DOHH2 (cell line): ENCODE results near the gene ABHD13.
"Not testable (repeated sequence)": the region's sequence is repeated elsewhere in the genome, so short reads cannot be mapped to it uniquely, and the experiment has no call there.

Source experiments
- H3F3A ChIP-seq: fragments of 200-600 bp; sonication (generic), shearing (Covaris generic); 2 replicates; pipeline ENCODE4 v1.6.0; 2016; ENCODE audit warnings: antibody characterized with exemption, mild to moderate bottlenecking; ENCODE audit not compliant: control insufficient read depth, insufficient read depth
- H3K27ac ChIP-seq: fragments of 200-600 bp; sonication (generic); 2 replicates; pipeline ENCODE4 v1.5.1; 2014; ENCODE audit warnings: low read depth, mild to moderate bottlenecking, low read length, moderate library complexity
- H3K27me3 ChIP-seq: fragments of 200-600 bp; sonication (generic); 2 replicates; pipeline ENCODE4 v1.6.1; 2014; ENCODE audit warnings: mild to moderate bottlenecking, low read length, mixed read lengths; ENCODE audit not compliant: control insufficient read depth
- H3K36me3 ChIP-seq: fragments of 200-600 bp; sonication (generic); 2 replicates; pipeline ENCODE4 v1.6.1; 2014; ENCODE audit warnings: mild to moderate bottlenecking, low read length, moderate library complexity, mixed read lengths; ENCODE audit not compliant: control insufficient read depth
- H3K4me1 ChIP-seq: fragments of 200-600 bp; sonication (generic); 2 replicates; pipeline ENCODE4 v1.6.1; 2014; ENCODE audit warnings: mild to moderate bottlenecking, low read length, mixed read lengths; ENCODE audit not compliant: control insufficient read depth
- H3K4me2 ChIP-seq: fragments of 200-600 bp; sonication (generic); 2 replicates; pipeline ENCODE4 v1.6.0; 2014; ENCODE audit warnings: mild to moderate bottlenecking, low read length, moderate library complexity
- H3K4me3 ChIP-seq: fragments of 200-600 bp; sonication (generic); 2 replicates; pipeline ENCODE4 v1.5.1; 2014; ENCODE audit warnings: mild to moderate bottlenecking, low read length, mixed read lengths
- H3K79me2 ChIP-seq: fragments of 200-600 bp; sonication (generic); 2 replicates; pipeline ENCODE4 v1.6.1; 2014; ENCODE audit warnings: mild to moderate bottlenecking, low read length, mixed read lengths; ENCODE audit not compliant: control insufficient read depth
- H3K9me2 ChIP-seq: fragments of 200-600 bp; sonication (generic); replicated peaks from 2 replicates; pipeline ENCODE4 v1.6.1; 2014; ENCODE audit warnings: mild to moderate bottlenecking, low read length, mixed read lengths; ENCODE audit not compliant: control insufficient read depth
- H3K9me3 ChIP-seq: fragments of 200-600 bp; sonication (generic); 2 replicates; pipeline ENCODE4 v1.6.1; 2014; ENCODE audit warnings: antibody characterized with exemption, low read length, mixed read lengths; ENCODE audit not compliant: control insufficient read depth, insufficient read depth
- H4K20me1 ChIP-seq: fragments of 200-600 bp; sonication (generic); 2 replicates; pipeline ENCODE4 v1.6.0; 2014; ENCODE audit warnings: low read depth, mild to moderate bottlenecking, antibody characterized with exemption, low read length, moderate library complexity; ENCODE audit not compliant: control insufficient read depth, insufficient read depth
- CTCF ChIP-seq: fragments of 200-600 bp; sonication (generic); IDR thresholded peaks from one replicate; pipeline ENCODE4 v1.5.1; 2014; ENCODE audit warnings: antibody characterized with exemption, mild to moderate bottlenecking, low read depth, low read length; ENCODE audit not compliant: poor library complexity, severe bottlenecking
- EZH2phosphoT487 ChIP-seq: fragments of 200-600 bp; sonication (generic); IDR thresholded peaks from 2 replicates; pipeline ENCODE4 v1.6.1; 2017; ENCODE audit warnings: borderline replicate concordance, mild to moderate bottlenecking, antibody characterized with exemption, low read length, moderate library complexity, mixed read lengths

ABHD13 gene

GRCh38 chr13:108215436-108215835, 2.8 kb upstream of the ABHD13 start, which contains the start of gene LIG4:
LIG4 (minus strand) TSS chr13:108215536; CDS start chr13:108211268, 4,268 bp downstream.
- H3K9me2 ChIP-seq, result no peaks in the 10 kb centered on the region
- peaks cover 31% of the 10 kb centered on the region for H3F3A ChIP-seq
- TF ChIP-seq EZH2phosphoT487 (no peak), CTCF (no peak)
- peaks cover 13% of the 10 kb centered on the region for H3K36me3 ChIP-seq
- H3K4me3 ChIP-seq, result peak within 1 kb of the TSS; percentile 97
- H3K4me1 ChIP-seq, result peaks cover 71% of the 10 kb centered on the region
- H3K4me2 ChIP-seq, result peak within 1 kb of the TSS; percentile 91
- peaks cover 6% of the 10 kb centered on the region for H4K20me1 ChIP-seq
- no peaks in the 10 kb centered on the region for H3K9me3 ChIP-seq
- no peaks in the 10 kb centered on the region for H3K27me3 ChIP-seq
- peaks cover 62% of the 10 kb centered on the region for H3K79me2 ChIP-seq
- peak within 1 kb of the TSS; percentile 84 for H3K27ac ChIP-seq

GRCh38 chr13:108217307-108218043, 717 bp upstream of the ABHD13 start:
- peaks cover 69% of the 10 kb centered on the region for H3K79me2 ChIP-seq
- H3K27ac ChIP-seq, result peak overlapping the region; percentile 72
- H3K27me3 ChIP-seq, H3K36me3 ChIP-seq, H3K9me3 ChIP-seq, H3K9me2 ChIP-seq: not testable (repeated sequence)
- H4K20me1 ChIP-seq, result peaks cover 12% of the 10 kb centered on the region
- peaks cover 29% of the 10 kb centered on the region for H3F3A ChIP-seq
- H3K4me1 ChIP-seq, result peaks cover 57% of the 10 kb centered on the region
- peak overlapping the region; percentile 91 for H3K4me2 ChIP-seq
- peak overlapping the region; percentile 97 for H3K4me3 ChIP-seq

GRCh38 chr13:108220041-108220440, 1.8 kb downstream of the ABHD13 start:
- H3K9me2 ChIP-seq, result no peaks in the 10 kb centered on the region
- H3K36me3 ChIP-seq, result peaks cover 7% of the 10 kb centered on the region
- H3K79me2 ChIP-seq, result peaks cover 86% of the 10 kb centered on the region
- H3K4me1 ChIP-seq, result peaks cover 36% of the 10 kb centered on the region
- H3K4me3 ChIP-seq, result peak overlapping the region; percentile 97; the same call in 1 of the 2 replicates
- H3K4me2 ChIP-seq, result peak overlapping the region; percentile 91
- peaks cover 10% of the 10 kb centered on the region for H3F3A ChIP-seq
- H3K27me3 ChIP-seq, result no peaks in the 10 kb centered on the region
- TF ChIP-seq EZH2phosphoT487 (no peak), CTCF (peak; percentile 28)
- H3K9me3 ChIP-seq, result no peaks in the 10 kb centered on the region
- peaks cover 12% of the 10 kb centered on the region for H4K20me1 ChIP-seq
- H3K27ac ChIP-seq, result no peak overlapping the region

- Histone ChIP-seq H3K27ac (no peak overlapping the region), H3K9me3 (no peaks in the 10 kb centered on the region), H3F3A (no peaks in the 10 kb centered on the region), H3K9me2 (no peaks in the 10 kb centered on the region), H3K4me2 (no peak overlapping the region), H3K36me3 (peaks cover 5% of the 10 kb centered on the region), H4K20me1 (peaks cover 25% of the 10 kb centered on the region), H3K27me3 (no peaks in the 10 kb centered on the region), H3K4me1 (peaks cover 23% of the 10 kb centered on the region), H3K4me3 (no peak overlapping the region), H3K79me2 (peaks cover 84% of the 10 kb centered on the region)
- TF ChIP-seq CTCF (no peak), EZH2phosphoT487 (no peak)
Measured at GRCh38 chr13:108223687-108224503, 5.7 kb downstream of the ABHD13 start.
